ENCODE data around the gene CRKL. TPM values are rescaled to one million over a fixed set of nuclear protein-coding genes. Genes with fewer than 3 reads are reported as not detected.
"Not testable (repeated sequence)": the region's sequence is repeated elsewhere in the genome, so short reads cannot be mapped to it uniquely, and the experiment has no call there.

CRKL gene, protein sequence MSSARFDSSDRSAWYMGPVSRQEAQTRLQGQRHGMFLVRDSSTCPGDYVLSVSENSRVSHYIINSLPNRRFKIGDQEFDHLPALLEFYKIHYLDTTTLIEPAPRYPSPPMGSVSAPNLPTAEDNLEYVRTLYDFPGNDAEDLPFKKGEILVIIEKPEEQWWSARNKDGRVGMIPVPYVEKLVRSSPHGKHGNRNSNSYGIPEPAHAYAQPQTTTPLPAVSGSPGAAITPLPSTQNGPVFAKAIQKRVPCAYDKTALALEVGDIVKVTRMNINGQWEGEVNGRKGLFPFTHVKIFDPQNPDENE
- total RNA-seq (2014; rRNA removed; shearing (Covaris generic)), result 25.4 and 27.4 TPM in 2 replicates

DNA sequence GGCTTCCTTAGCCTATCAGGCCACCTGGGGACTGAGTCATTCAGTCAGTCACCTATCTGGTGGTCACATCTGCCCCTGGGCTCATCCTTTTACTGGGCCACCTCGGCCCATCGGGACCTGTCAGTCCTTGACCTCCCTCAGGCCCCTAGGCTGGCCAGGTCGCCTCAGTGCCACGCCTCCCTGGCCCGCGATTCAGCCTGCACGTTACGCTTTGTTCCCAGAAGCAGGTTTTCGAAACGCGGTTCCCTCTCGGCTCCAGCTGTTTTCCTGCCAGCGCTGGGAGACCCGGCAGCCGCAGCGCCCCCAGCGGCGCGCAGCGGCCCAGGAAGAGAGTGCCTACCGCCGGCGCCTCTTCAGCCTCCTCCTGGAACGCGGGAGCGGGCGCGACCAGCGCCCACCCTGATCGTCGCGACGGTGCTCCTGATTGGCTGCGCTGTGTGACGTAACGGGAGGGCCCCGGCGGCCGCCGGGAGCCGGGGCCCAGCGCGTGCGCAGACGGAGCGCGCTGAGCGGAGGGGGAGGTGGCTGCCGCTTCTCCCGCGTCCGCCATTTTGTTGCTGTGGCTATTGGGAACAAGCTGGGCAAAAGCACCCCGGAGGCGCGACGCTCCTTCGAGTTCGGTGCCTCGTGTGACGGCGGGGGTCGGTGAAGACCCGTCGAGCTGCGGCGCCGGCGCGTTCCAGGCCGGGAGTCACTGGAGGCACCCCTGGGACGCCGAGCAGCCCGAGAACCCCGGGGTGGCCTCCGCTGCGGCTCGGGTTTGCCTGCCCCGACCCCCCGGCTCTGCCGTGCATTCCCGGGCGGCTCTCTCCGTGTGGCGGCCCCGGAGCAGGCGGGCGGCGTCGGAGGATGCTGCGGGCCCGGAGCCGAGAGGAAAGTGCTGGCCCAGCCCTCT lies at the start of gene CRKL:
CRKL (plus strand) TSS at position 492 of the 895 bp plus-strand sequence. CDS start 528 bp downstream, outside the sequence.
- peak; percentile 90 for DNase-seq (ENCODE audit: low spot score)

- no peak for DNase-seq (ENCODE audit: low spot score)
These were observed 48.9 kb upstream of the CRKL start for GRCh38 chr22:20868025-20868962.

- no peak for DNase-seq (ENCODE audit: low spot score)
These were observed 48.0 kb upstream of the CRKL start for GRCh38 chr22:20869234-20869633.

- no peak for DNase-seq (ENCODE audit: low spot score)
These were observed 44.0 kb upstream of the CRKL start for GRCh38 chr22:20873214-20873613.

GRCh38 chr22:20875296-20875695 lies 41.9 kb upstream of the CRKL start:
- no peak for DNase-seq (ENCODE audit: low spot score)

GRCh38 chr22:20877715-20878114 lies 39.5 kb upstream of the CRKL start:
- no peak for DNase-seq (ENCODE audit: low spot score)

DNA sequence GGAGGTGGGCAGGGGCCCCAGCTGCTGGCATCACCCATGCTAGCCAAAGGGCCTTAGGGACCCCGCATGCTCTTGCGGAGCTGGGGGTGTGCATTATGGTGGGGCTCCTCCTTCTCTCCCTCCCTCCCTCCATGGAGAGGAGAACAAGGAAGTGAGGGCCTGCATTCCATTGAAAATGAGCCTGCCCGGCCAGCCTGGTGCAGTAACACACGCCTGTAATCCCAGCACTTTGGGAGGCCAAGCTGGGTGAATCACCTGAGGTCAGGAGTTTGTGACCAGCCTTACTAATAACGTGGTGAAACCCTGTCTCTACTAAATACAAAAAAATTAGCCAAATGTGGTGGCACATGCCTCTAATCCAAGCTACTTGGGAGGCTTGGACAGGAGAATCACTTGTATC lies 36.0 kb upstream of the CRKL start:
- no peak for DNase-seq (ENCODE audit: low spot score)

DNA sequence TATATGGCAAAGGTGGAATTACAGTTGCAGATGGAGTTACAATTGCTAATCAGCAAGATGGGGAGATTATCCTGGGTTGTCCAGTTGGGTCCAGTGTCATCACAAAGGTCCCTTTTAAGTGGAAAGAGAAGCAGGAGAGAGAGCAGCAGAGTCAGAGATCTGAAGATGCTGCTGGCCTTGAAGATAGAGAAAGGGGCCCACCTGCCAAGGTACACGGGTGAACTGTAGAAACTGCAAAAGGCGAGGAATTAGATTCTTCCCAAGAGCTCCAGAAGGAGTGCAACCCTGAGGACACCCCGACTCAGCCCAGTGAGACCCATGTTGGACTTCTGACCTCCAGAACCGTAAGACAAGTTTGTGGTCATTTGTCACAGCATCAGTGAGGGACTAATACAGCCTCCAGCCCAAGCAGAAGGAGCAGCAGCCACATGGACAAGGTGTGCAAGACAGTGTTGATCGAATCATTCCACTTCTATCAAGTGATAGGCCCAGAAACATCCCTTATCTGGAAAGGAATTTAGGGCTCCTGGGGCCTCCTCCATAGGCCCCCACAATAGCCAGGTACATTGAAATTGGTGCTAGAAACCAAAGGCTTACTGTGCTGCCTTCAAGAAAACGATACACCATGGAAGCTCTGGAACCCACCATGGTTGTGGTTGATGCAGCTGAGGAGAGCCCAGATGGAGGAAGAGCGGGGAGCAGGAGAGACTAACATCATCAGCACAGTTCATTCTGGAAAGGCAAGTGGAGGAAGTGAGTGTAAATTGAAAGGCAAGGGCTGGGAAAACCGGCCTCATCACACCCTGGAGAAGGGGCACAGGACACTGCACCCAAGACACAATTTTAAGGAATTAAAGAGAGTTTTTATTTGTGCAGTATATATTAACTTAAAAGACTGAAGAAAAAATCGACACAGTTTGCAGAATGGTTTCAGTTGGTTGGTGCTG lies 35.1 kb upstream of the CRKL start:
- no peak for DNase-seq (ENCODE audit: low spot score)

DNA sequence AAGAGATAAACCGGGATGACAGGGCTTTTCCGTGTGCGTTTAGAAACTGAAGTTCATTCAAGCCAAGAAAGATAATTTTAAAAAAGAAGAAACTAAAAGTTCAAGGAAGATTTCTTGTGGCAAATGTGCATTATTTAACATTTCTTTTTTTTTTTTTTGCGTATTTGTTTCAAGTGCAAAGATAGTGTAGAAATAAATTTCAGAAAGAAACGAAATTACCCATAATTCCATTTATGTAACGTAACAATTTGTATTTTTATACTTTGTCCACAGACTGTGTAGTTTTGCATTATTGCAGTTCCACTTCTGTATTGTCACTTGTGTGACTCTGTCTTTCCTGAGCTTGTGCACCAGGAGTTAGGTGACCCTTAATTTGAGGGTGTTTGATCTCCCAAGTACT lies 34.4 kb upstream of the CRKL start:
- no peak for DNase-seq (ENCODE audit: low spot score)

DNA sequence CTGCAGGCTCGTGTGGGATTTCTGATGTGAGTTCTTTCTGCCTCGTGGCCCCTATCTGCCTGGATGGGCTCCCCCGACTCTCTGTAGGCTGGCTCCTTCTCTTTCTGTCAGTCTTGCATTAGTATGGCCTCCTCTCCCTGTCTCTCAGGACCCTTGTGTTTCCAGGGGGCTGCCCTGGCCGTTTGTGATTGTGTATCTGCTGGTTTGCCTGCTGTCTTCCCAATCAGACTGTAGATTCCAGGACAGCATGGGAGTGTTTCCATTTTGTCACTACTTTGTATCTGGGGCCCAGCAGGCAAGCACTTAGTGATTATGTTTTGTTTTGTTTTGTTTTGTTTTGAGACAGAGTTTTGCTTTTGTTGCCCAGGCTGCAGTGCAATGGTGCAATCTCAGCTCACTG lies 32.8 kb upstream of the CRKL start:
- DNase-seq (ENCODE audit: low spot score), result no peak

- no peak for DNase-seq (ENCODE audit: low spot score)
These were observed 32.1 kb upstream of the CRKL start for GRCh38 chr22:20885017-20885556.

DNA sequence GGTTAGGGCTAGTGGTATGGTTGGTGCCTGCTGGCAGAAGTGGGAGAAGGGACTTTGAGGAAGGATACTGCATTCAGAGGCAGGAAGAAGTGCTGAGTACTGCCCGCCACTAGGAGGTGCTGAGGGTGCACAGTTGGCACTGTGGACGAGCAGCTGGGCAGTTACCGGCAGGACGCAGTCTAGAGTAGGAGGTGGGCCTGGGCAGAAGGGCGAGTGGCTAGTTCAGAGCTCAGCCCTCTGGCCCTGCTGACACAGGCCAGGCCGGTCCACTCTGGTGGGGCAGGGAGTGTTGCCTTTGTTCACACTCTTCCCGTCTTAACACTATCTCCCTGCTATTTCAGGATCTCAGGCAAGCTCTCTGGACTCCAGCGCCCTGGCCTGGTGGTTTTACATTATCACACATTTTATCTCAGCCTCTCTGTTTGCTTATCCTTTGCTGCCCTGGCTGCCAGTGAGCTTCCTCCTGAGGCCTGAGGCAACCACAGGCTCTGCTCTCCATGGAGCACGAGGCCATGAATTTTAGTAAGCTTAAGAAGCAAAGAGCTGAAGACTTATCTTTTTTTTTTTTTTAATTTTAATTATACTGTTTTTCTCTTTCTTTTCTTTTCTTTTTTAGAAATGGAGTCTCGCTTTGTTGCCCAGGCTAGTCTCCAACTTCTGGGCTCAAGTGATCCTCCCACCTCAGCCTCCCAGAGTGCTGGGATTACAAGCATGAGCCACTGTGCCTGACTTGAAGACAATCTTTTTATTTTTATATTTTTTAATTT lies 31.5 kb upstream of the CRKL start:
- peak; percentile 74 for DNase-seq (ENCODE audit: low spot score)

- no peak for DNase-seq (ENCODE audit: low spot score)
These were observed 29.8 kb upstream of the CRKL start for GRCh38 chr22:20887375-20887774.

- no peak for DNase-seq (ENCODE audit: low spot score)
These were observed 28.0 kb upstream of the CRKL start for GRCh38 chr22:20889025-20889704.

- no peak for DNase-seq (ENCODE audit: low spot score)
These were observed 27.2 kb upstream of the CRKL start for GRCh38 chr22:20889904-20890540.

GRCh38 chr22:20890975-20891374 lies 26.2 kb upstream of the CRKL start:
- DNase-seq (ENCODE audit: low spot score), result no peak

DNA sequence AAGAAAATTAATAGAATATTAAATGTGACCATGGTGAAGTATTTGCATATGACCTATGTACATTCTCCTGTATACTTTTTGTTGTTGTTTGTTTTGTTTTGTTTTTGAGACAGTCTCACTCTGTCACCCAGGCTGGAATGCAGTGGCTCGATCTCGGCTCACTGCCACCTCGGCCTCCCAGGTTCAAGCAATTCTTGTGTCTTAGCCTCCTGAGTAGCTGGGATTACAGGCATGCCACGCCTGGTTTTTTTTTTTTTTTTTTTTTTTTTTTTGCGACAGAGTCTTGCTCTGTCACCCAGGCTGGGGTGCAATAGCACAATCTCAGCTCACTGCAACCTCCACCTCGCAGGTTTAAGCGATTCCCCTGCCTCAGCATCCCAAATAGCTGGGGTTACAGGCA lies 19.5 kb upstream of the CRKL start:
- DNase-seq (ENCODE audit: low spot score), result not testable (repeated sequence)

DNA sequence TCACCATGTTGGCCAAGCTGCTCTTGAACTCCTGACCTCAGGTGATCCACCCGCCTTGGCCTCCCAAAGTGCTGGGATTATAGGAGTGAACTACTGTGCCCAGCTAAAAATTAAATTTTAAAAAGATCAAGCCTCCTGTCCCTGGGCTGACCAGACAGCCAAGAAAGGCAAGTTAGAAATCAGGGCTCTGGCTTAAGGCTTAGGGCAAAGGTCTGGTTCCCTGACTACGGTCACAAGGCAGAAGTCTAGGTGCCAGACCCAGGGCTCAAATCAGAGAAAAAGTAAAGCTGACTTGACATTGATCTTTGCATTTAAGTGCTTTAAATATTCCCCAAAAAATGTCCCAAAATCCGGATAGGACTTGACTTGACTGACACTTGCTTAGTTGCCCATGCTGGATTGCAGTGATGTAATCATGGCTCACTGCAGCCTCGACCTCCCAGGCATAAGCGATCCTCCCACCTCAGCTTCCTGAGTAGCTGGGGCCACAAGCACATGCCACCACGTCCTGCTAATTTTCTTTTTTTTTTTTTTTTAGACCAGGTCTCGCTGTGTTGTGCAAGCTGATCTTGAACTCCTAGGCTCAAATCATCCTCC lies 17.3 kb upstream of the CRKL start:
- no peak for DNase-seq (ENCODE audit: low spot score)
